Endothelial cell of umbilical vein (primary cell): ENCODE data around the gene CASP10. TPM values are rescaled to one million over a fixed set of nuclear protein-coding genes. Genes with fewer than 3 reads are reported as not detected.

Experiments used
- BruUV-seq: library from RNA; stranded (reverse); fragments of 400-500 nt; replicated peaks from 2 replicates; lab custom pipeline; 2021; lab: Mats Ljungman, UMichigan
- CTCF ChIA-PET: fragments of 300-600, 350-600 bp; sonication (Branson Sonifier 250); formaldehyde crosslinking; loops from one replicate; lab custom pipeline; 2021; ENCODE audit warnings: antibody characterized with exemption, inconsistent platforms; lab: Charles Lee
- POLR2A ChIA-PET: fragments of 300-600, 350-600 bp; sonication (Branson Sonifier 250); formaldehyde crosslinking; loops from one replicate; lab custom pipeline; 2021; ENCODE audit warnings: antibody characterized with exemption, inconsistent platforms; lab: Charles Lee
- DNase-seq: peaks from one replicate; pipeline ENCODE4 v3.0.0-alpha.2; 2011; ENCODE audit warnings: low read depth, low spot score
- FAIRE-seq: peaks from 2 replicates; lab custom pipeline; 2011; peaks lifted over from hg19 to GRCh38; lab: Jason Lieb, UNC
- H2AFZ ChIP-seq: 2 replicates; pipeline ENCODE4 v1.6.0; 2012; ENCODE audit warnings: low read depth, low read length, control low read depth, inconsistent platforms
- H3K27ac ChIP-seq: 2 replicates; pipeline ENCODE4 v1.5.1; 2011; ENCODE audit warnings: low read depth, mild to moderate bottlenecking, control low read depth, low read length, moderate library complexity; ENCODE audit not compliant: insufficient read depth
- H3K27me3 ChIP-seq, 2 experiments: 2 replicates each; pipeline versions ENCODE4 v1.6.0 to v1.6.1; 2011; ENCODE audit warnings: low read length in 2 of 2, mixed read lengths in 1 of 2; ENCODE audit not compliant: control insufficient read depth in 2 of 2, insufficient read depth in 2 of 2
- H3K36me3 ChIP-seq, 2 experiments: 2 replicates in 1 of 2; 3 replicates in 1 of 2; pipeline ENCODE4 v1.5.1; 2011; ENCODE audit warnings: low read length in 2 of 2, mild to moderate bottlenecking in 1 of 2, moderate library complexity in 1 of 2; ENCODE audit not compliant: control insufficient read depth in 2 of 2, insufficient read depth in 2 of 2; ENCODE audit errors: extremely low read depth in 1 of 2
- H3K4me1 ChIP-seq: 3 replicates; pipeline ENCODE4 v1.5.1; 2011; ENCODE audit warnings: mild to moderate bottlenecking, low read length; ENCODE audit not compliant: control insufficient read depth, insufficient read depth; ENCODE audit errors: extremely low read depth
- H3K4me2 ChIP-seq: 2 replicates; pipeline ENCODE4 v1.6.1; 2011; ENCODE audit warnings: low read length, control low read depth, mixed read lengths; ENCODE audit not compliant: insufficient read depth
- H3K4me3 ChIP-seq, 3 experiments: fragments of 200-600 bp in 1 of 3; sonication (generic), shearing (Covaris generic) in 1 of 3; replicated peaks in 1 of 3; 2 replicates each; pipeline ENCODE4 v1.5.1; 2011 to 2016; ENCODE audit warnings: control low read depth in 3 of 3, low read length in 3 of 3, mild to moderate bottlenecking in 2 of 3, inconsistent platforms in 1 of 3, low read depth in 1 of 3, moderate library complexity in 1 of 3; ENCODE audit not compliant: insufficient read depth in 1 of 3
- H3K79me2 ChIP-seq: 2 replicates; pipeline ENCODE4 v1.6.0; 2012; ENCODE audit warnings: low read length, inconsistent platforms; ENCODE audit not compliant: control insufficient read depth, insufficient read depth
- H3K9ac ChIP-seq: replicated peaks from 2 replicates; pipeline ENCODE3; 2011; ENCODE audit warnings: low read length, control low read depth; ENCODE audit not compliant: insufficient read depth; ENCODE audit errors: extremely low read depth
- H3K9me1 ChIP-seq: replicated peaks from 3 replicates; pipeline ENCODE4 v1.6.0; 2011; ENCODE audit warnings: mild to moderate bottlenecking, low read length; ENCODE audit not compliant: control insufficient read depth, insufficient read depth; ENCODE audit errors: extremely low read depth
- H3K9me3 ChIP-seq: replicated peaks from 2 replicates; pipeline ENCODE4 v1.5.1; 2012; ENCODE audit warnings: low read length, inconsistent platforms; ENCODE audit not compliant: control insufficient read depth, insufficient read depth
- H4K20me1 ChIP-seq: replicated peaks from 2 replicates; pipeline ENCODE3; 2011; ENCODE audit warnings: mild to moderate bottlenecking, low read length; ENCODE audit not compliant: control insufficient read depth, insufficient read depth; ENCODE audit errors: extremely low read depth
- EZH2 ChIP-seq: IDR thresholded peaks from 2 replicates; pipeline ENCODE4 v1.6.1; 2012; ENCODE audit warnings: borderline replicate concordance, low read depth, mild to moderate bottlenecking, moderate library complexity, low read length, inconsistent platforms; ENCODE audit not compliant: severe bottlenecking
- FOS ChIP-seq: IDR thresholded peaks from 2 replicates; pipeline ENCODE4 v1.6.1; 2011; ENCODE audit warnings: mild to moderate bottlenecking, low read length, moderate library complexity, borderline replicate concordance; ENCODE audit not compliant: insufficient read depth
- GATA2 ChIP-seq: IDR thresholded peaks from 2 replicates; pipeline ENCODE4 v1.7.0; 2011; ENCODE audit warnings: low read depth, mild to moderate bottlenecking, moderate library complexity, mixed read lengths, low read length; ENCODE audit not compliant: insufficient read length, insufficient read depth
- JUN ChIP-seq: IDR thresholded peaks from 2 replicates; pipeline ENCODE4 v1.6.1; 2011; ENCODE audit warnings: borderline replicate concordance, low read depth; ENCODE audit not compliant: insufficient read length, insufficient read depth
- MYC ChIP-seq: IDR thresholded peaks from one replicate; pipeline ENCODE4 v1.6.1; 2011; ENCODE audit warnings: mild to moderate bottlenecking, low read depth, low read length
- POLR2A ChIP-seq: IDR thresholded peaks from 2 replicates; pipeline ENCODE4 v1.6.1; 2012; ENCODE audit warnings: low read depth, mild to moderate bottlenecking, control low read depth, low read length
- POLR2AphosphoS5 ChIP-seq: IDR thresholded peaks from 2 replicates; pipeline ENCODE4 v1.6.1; 2012; ENCODE audit warnings: low read depth, mild to moderate bottlenecking, control low read depth, low read length, moderate library complexity; ENCODE audit not compliant: insufficient read depth
- dilution Hi-C: fragments of 300-500 bp; cut with MboI; formaldehyde crosslinking; loops from one replicate; pipeline ENCODE4 v1.15.0; 2019; ENCODE audit warnings: low sequenced_read_pairs; ENCODE audit not compliant: extremely low pct_ligation_motif_present
- intact Hi-C: fragments of 100-400 bp; cut with micrococcal nuclease; formaldehyde crosslinking; loops from one replicate; pipeline ENCODE4 v1.10.0; 2022
- polyA plus RNA-seq, 4 experiments: library from polyadenylated mRNA; depleted of rRNA in 3 of 4; stranded (reverse) in 3 of 4; unstranded in 1 of 4; fragments of >200 nt; gene quantifications; 2 replicates each; pipeline versions ENCODE4 v1.2.1 to v1.2.3, GENCODE V29; 2011 to 2012; ENCODE audit warnings: missing spikeins in 1 of 4
- total RNA-seq: library from RNA; stranded (reverse); gene quantifications from 2 replicates; pipeline ENCODE4 v1.2.3, GENCODE V29; 2021
- TF ChIP-seq, protein P1 (sequence below), 2 donors: IDR thresholded peaks; 1 replicate in 1 of 2; 2 replicates in 1 of 2; pipeline ENCODE4 v1.5.1; 2011; ENCODE audit warnings: low read length in 2 of 2, mild to moderate bottlenecking in 2 of 2, moderate library complexity in 2 of 2, control low read depth in 1 of 2, inconsistent platforms in 1 of 2, low read depth in 1 of 2; ENCODE audit not compliant: insufficient read depth in 1 of 2; ENCODE audit errors: extremely low read depth in 1 of 2
- TF ChIP-seq, protein P2 (sequence below): IDR thresholded peaks from 2 replicates; pipeline ENCODE4 v1.6.1; 2011; ENCODE audit not compliant: insufficient read depth, insufficient read length

The CASP10 gene
- total and polyA plus RNA-seq, 2 donors (not counting 3 experiments of a cell fraction or from before 2014, with no cell fraction given), result 16.4 to 37.6 TPM

DNA sequence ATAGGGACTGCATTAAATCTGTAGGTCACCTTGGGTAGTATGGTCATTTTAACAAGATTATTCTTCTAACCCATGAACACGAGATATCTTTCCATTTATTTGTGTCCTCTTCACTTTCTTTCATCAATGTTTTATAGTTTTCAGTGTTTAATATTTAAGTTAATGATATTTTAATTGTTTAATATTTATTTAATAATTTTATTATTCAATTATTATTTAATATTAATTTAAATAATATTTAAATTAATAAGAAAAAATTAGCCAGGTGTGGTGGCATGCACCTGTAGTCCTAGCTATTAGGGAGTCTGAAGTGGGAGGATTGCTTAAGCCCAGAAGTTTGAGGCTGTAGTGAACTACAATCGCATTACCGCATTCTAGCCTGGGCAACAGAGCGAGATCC is 33.0 kb downstream of the CASP10 start:
- H3K9ac ChIP-seq, result no peak overlapping the region
- CTCF ChIA-PET, result no interaction called here
- FAIRE-seq (no peak), DNase-seq (no peak)
- H3K4me2 ChIP-seq, result no peak overlapping the region
- dilution Hi-C loops, result no loop called here
- no peaks in the 10 kb centered on the region for H3K9me1 ChIP-seq
- H3K27me3 ChIP-seq, result no peaks in the 10 kb centered on the region
- TF ChIP-seq JUN, result no peak
- no peak for TF ChIP-seq POLR2AphosphoS5
- TF ChIP-seq MYC, result no peak
- no peaks in the 10 kb centered on the region for H4K20me1 ChIP-seq
- no peaks in the 10 kb centered on the region for H3K79me2 ChIP-seq
- peaks cover 0 to 9% of the 10 kb centered on the region in 2 experiments for H3K36me3 ChIP-seq
- no peaks in the 10 kb centered on the region for H3K9me3 ChIP-seq
- POLR2A ChIA-PET, result no interaction called here
- H3K27ac ChIP-seq, result no peak overlapping the region
- intact Hi-C loops, result no loop called here
- no peak overlapping the region for H3K4me3 ChIP-seq
- H3K4me1 ChIP-seq, result peaks cover 32% of the 10 kb centered on the region
- H2AFZ ChIP-seq, result no peak overlapping the region
- no TSS peak for BruUV-seq

DNA sequence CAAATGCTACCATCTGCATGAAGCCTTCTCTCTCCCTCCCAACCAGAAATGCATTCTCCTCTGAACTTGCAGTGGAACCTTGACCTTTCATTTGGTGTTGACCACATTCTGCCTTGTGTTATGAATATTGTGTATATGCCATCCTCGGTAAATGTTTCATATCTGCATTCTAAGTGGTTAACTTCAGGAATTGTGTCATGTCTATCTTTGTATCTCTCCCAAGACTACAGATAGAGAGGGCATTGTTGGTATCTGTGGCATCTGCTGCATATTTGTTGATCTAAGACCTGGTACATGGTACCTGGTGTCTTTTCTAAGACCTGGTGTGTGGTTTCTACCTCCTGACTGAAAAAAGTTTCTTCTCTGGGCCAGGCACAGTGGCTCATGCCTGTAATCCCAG is 34.0 kb downstream of the CASP10 start:
- Histone ChIP-seq H3K4me3 (no peak overlapping the region), H3K4me2 (no peak overlapping the region), H3K4me1 (peaks cover 27% of the 10 kb centered on the region), H2AFZ (no peak overlapping the region), H3K9me3 (no peaks in the 10 kb centered on the region), H3K27ac (no peak overlapping the region), H3K36me3 (peaks cover 0 to 9% of the 10 kb centered on the region in 2 experiments), H3K27me3 (no peaks in the 10 kb centered on the region), H4K20me1 (no peaks in the 10 kb centered on the region), H3K79me2 (no peaks in the 10 kb centered on the region), H3K9me1 (no peaks in the 10 kb centered on the region), H3K9ac (no peak overlapping the region)
- DNase-seq (no peak), FAIRE-seq (no peak)
- CTCF ChIA-PET, result no interaction called here
- BruUV-seq, result no TSS peak
- dilution Hi-C loops, result no loop called here
- POLR2A ChIA-PET, result no interaction called here
- intact Hi-C loops, result no loop called here
- TF ChIP-seq FOS, result no peak
- TF ChIP-seq GATA2, result no peak
- TF ChIP-seq, protein P1, sequence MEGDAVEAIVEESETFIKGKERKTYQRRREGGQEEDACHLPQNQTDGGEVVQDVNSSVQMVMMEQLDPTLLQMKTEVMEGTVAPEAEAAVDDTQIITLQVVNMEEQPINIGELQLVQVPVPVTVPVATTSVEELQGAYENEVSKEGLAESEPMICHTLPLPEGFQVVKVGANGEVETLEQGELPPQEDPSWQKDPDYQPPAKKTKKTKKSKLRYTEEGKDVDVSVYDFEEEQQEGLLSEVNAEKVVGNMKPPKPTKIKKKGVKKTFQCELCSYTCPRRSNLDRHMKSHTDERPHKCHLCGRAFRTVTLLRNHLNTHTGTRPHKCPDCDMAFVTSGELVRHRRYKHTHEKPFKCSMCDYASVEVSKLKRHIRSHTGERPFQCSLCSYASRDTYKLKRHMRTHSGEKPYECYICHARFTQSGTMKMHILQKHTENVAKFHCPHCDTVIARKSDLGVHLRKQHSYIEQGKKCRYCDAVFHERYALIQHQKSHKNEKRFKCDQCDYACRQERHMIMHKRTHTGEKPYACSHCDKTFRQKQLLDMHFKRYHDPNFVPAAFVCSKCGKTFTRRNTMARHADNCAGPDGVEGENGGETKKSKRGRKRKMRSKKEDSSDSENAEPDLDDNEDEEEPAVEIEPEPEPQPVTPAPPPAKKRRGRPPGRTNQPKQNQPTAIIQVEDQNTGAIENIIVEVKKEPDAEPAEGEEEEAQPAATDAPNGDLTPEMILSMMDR (IDR thresholded peaks at IDR 0.05; ENCODE audit: extremely low read depth in 1 of 2, insufficient read depth in 1 of 2, low read depth in 1 of 2, low read length in 2 of 2), result no peak
- TF ChIP-seq MYC, result no peak
- no peak for TF ChIP-seq POLR2A
- TF ChIP-seq, protein P2, sequence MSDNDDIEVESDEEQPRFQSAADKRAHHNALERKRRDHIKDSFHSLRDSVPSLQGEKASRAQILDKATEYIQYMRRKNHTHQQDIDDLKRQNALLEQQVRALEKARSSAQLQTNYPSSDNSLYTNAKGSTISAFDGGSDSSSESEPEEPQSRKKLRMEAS, result no peak
- no peak for TF ChIP-seq EZH2
- TF ChIP-seq POLR2AphosphoS5, result no peak
- TF ChIP-seq JUN, result no peak
